OCI-LY7 (cell line): ENCODE results near the gene CTSH.

ENCODE experiments used
- CTCF ChIP-seq: fragments of 200-600 bp; sonication (generic); conservative IDR thresholded peaks from 2 replicates; pipeline ENCODE4 v1.5.1; 2014; ENCODE audit warnings: mild to moderate bottlenecking, antibody characterized with exemption, low read length, moderate library complexity, mixed read lengths
- EZH2phosphoT487 ChIP-seq: fragments of 200-600 bp; sonication (generic); IDR thresholded peaks from 2 replicates; pipeline ENCODE4 v1.6.1; 2018; ENCODE audit warnings: low read depth, borderline replicate concordance, mild to moderate bottlenecking, mixed run types, antibody characterized with exemption, low read length, moderate library complexity, mixed read lengths

- TF ChIP-seq CTCF (no peak), EZH2phosphoT487 (no peak)
These were observed 2.1 kb downstream of the CTSH start for GRCh38 chr15:78942741-78943140.
